GM19395 (cell line): ENCODE measurements around the gene SERPIND1.

ENCODE experiments used
- ATAC-seq: cut with Tn5 transposase; IDR thresholded peaks from one replicate; pipeline ENCODE4 v1.9.1; 2021; ENCODE audit warnings: mild to moderate bottlenecking, moderate library complexity; ENCODE audit not compliant: unreplicated experiment

SERPIND1 gene

GRCh38 chr22:20788627-20789344, 14.9 kb downstream of the SERPIND1 start:
- ATAC-seq: no peak

GRCh38 chr22:20792221-20792965, 18.5 kb downstream of the SERPIND1 start:
- ATAC-seq: no peak

DNA sequence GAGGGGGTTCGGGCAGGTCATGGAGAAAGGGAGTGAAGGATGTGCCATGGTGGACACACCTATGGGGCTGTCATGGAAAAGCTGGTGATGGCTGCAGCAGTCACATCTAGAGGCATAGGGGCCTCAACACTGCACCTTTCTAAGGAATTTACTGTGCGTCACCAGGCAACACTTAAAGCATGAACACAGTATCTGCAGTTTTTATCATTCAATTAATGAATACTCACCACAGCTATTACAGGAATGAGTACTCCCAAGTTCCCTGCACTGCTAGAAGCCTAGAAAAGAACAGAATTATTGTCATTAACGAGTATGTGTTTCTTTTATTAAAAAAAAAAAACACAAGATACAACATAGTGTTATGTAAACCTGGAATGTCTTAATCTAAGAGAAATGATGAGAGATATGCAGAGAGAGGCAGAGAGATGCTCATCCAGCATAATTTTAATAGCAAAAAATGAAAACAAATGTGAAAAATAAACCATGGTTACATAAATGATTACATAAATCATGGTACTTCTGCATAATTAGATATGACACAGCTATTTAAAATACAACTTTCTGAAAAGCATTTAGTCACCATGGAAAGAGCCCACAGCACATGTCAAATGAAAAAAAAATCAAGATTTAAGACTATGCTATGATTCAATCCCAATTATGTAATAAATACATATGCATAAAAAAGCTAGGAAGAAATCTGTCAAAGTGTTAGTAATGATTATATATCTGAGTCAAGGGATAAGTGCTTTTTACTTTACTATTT, 19.2 kb downstream of the SERPIND1 start:
- ATAC-seq: no peak

DNA sequence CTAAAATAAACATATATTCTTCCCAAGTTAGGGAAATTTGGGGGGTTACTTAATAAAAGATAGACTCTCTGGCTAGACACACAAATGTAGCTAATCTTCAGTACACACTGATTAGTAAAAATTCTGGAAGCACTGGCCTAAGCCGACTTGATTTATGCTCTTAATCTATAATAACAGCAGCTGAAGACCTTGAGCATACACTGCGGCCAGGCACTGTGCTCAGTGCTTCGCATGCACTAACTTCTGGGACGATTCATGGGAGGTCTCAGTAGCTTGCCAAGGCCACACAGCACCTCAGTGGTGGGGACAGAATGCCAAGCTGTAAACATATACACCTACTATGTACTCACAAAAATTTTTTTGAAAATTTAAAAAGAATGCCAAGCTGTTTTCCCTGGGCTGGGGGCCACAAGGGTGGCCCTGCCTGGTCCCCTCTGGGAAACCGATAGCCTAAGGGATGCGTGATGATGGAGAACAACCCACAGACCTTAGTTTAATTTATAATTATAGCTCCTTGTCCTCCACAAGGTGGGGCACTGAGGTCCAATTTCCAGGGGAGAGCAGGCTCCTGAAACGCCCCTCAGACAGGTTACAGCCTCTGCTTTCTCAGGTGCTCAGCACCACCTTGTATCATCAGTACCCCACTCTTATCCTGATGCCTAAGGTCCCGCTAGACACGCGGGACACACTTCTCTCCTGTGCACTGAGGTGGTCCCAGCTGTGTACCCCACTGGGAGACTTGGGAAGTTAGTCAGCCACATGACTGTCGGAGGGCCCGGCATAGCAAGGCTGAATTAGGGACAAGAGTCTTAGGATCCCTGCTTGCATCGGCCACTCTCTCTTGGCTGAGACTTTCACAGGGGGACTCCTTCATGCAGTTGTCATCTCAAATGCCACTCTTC, 20.1 kb downstream of the SERPIND1 start:
- ATAC-seq: no peak

DNA sequence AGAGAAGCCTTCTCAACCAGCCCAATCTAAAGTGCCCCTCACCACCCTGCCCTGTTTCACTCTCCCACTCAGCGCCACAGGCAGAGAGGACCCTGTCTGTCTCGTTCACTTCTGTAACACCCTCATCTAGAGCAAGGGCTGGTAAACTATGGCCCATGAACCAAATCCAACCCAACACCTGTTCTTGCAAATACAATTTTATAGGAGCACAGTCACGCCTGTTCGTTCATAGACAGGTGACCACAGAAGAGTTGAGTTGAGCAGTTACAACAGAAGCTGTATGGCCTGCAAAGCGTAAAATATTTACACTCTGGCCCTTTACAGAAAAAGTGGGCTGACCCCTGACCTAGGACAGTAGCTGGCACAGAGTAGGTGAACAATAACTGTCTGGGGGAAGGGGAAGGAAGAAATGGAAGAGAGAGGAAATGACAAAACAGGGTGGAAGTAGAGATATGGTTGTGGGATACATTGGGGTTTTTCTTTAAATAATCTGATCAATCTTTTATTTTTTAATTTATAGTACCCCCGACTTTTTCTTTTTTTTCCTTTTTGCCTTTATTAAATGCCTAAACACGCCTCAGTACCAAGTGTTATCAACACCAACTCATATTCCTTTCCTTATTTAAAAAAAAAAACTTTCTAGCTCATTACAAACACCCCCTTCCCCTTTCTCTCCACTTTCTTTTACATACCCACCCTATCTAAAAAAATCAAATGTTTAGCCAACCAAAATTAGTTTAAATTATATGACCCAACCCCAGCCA, 20.9 kb downstream of the SERPIND1 start:
- no peak for ATAC-seq

DNA sequence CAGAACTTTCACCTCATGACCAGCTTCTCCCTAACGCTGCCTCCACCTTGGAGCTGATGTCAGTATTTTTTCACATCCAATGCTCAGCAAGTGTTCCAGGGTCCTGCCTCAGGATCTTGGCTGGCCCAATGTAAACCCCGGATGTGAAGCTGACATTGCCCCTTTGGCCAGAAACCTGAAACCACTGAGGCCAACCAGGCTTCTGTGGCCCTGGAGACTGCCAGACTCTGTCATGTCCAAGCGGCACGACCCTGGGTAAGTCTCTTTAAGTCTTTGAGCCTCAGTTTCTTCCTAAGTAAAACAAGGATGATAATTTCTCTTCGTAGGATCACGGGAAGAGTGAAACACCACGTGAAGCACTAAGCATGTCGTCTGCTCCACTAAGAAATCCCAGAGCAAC, 22.8 kb downstream of the SERPIND1 start:
- no peak for ATAC-seq

GRCh38 chr22:20798218-20798617, 24.3 kb downstream of the SERPIND1 start:
- ATAC-seq: no peak

GRCh38 chr22:20798974-20799373, 25.1 kb downstream of the SERPIND1 start:
- no peak for ATAC-seq

- no peak for ATAC-seq
Measured at GRCh38 chr22:20799449-20799848, 25.5 kb downstream of the SERPIND1 start.

DNA sequence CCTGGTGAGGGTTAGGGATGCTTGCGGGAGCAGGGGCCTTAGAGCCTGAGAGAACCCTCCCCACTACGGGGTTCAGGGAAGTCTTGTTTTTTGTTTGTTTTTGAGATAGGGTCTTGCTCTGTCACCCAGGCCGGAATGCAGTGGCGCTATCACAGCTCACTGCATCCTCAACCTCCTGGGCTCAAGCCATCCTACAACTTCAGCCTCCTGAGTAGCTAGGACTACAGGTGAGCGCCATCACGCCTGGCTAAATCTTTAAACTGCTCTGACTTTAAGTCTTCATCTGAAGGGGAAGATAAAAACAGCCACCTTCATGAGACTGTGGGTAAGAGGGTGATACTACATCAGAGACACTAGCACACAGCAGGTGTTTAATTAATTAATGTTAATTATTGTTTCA, 28.5 kb downstream of the SERPIND1 start:
- no peak for ATAC-seq

DNA sequence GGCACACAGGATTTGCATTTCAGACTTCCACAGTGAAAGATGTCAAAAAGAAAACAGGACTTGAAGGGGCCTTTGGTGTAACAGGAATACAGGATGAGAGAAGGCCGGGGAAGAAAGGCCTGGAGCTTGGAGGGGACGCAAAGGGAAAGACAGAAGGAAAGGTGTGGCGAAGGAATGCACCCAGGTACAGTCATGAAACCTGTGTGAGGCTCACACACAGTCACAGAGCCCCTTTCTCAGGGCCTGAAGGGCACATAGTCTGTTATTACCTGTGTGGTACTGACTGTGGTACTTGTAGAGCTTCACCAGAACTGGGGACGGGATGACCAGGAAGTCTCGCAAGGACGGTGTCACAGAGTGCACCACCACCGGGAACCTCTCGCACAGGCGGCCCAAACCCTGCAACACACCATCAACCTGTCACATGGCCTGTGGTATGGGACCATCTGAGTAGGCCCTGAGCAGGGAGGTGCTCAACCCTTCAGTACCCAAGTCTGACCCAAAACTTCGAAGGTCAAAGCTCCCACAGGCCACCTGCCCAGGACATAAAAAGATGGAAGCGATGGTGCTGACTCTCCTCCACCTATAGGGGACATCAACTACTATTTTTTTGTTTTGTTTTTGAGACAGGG, 29.1 kb downstream of the SERPIND1 start:
- no peak for ATAC-seq

DNA sequence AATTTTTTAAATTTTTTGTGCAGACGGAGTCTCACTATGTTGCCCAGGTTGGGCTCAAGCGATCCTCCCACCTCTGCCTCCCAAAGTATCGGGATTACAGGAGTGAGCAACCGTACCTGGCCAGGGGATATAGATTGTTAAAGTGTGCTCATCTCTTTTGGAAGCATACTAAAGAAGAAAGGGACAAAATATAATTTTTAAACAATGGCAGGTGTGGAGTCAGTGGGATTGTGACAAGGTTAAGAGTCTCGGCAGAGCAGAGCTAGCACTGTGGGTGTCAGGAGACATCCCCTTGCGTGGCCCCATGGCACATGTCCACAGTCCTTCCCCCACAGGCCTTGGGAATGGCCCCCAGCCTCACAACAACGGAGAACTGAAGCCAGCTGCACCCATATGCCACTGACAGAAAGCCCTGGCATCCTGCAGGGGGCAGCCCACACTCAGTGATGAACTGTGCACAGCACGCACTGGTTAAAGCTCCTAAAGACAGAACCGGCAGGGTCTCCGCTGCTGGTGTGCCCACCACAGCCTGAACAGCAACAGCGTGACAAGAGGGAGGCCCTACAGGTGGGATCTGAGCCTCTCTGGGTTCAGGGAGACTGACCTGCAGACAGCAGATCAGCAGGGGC, 29.9 kb downstream of the SERPIND1 start:
- ATAC-seq: no peak

GRCh38 chr22:20804650-20805049, 30.7 kb downstream of the SERPIND1 start:
- ATAC-seq: no peak

DNA sequence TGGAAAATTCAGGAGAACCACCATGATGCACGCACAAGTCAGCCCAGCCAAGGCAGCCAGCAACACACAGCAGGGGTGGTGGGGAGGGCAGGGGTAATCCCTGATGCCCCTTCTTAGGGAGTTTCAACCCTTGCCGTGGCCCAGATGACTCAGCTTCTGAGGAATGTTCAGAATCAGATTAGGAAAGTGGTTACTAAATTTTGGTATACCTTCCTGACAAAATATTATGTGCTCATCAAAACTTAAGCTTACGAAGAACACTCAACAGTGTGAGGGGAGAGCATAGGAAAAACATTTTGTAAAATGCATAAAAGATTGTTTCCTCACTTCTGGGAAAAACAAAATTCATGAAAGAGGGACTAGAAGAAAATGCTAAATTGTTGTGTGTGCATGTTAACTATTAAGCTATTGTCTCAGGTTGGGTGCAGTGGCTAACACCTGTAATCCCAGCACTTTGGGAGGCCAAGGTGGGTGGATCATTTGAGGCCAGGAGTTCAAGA, 32.1 kb downstream of the SERPIND1 start:
- no peak for ATAC-seq

DNA sequence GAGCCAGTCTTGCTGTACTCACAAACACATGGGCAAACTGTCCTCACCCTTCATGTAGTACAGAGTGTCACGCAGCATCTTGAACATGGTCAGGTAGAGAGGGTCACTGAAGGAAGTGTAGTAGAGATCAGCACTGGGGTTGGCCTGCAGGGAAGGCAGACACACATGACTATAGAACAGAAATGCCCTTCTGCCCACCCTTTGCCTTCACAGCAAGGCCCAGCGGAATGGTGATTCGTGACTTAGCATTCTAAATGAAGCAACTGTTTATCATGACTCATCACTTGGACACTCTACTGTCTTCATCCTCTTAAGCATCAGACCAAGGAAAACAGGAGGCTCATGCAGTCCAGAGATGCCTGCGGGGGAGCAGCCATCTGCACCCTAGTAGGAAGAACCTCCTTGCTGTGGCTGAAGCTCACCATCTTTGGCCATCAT, 33.4 kb downstream of the SERPIND1 start:
- ATAC-seq: no peak

GRCh38 chr22:20808844-20809243, 34.9 kb downstream of the SERPIND1 start:
- ATAC-seq: no peak

DNA sequence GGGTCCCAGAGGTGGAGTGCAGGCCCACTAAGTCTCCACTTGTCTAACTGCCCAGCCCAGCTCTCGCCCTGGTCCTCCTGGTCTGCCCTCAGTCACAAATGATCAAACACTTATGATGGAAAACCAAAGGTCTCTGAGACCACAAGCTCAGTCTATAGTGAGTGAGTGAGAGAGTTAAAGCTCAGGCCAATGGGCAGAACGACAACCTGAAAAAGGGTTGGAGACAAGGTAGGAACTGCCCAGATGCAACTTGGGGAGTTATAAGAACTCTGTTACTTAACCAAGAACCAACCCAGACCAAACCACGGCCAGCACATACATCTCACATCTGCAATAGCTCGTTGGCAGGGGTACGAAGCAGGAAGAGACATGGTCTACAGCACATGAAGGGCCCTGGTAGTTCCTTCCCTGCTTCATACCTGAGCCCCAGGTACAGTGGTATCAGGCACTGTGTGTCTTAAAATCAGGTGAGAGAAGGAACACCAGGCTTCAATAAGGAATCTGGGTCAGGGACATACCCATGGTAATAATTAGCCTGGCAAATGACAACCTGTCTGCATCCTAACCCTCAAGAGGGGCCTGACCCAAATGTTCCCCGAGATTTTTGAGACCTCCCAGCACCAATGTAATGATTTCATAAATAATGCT, 35.7 kb downstream of the SERPIND1 start:
- no peak for ATAC-seq

- ATAC-seq: no peak
Measured at GRCh38 chr22:20810645-20811044, 36.7 kb downstream of the SERPIND1 start.
